Measurements from ENCODE around the gene ZC3H14. TPM values are rescaled to one million over a fixed set of nuclear protein-coding genes. Genes with fewer than 3 reads are reported as not detected.

The ZC3H14 gene
- total RNA-seq, 1 experiment from 2014 or later, result 66.2 TPM

- TF ChIP-seq SRF (IDR thresholded peaks at IDR 0.05; ENCODE audit: low read depth), result no peak
Measured at GRCh38 chr14:88621100-88621499, 58.3 kb downstream of the ZC3H14 start (continued).

- DNase-seq (ENCODE audit: low read depth, low spot score) (no peak), ATAC-seq (no peak)
- TF ChIP-seq ATF3 (IDR thresholded peaks at IDR 0.05), result no peak
- TF ChIP-seq SRF (IDR thresholded peaks at IDR 0.05; ENCODE audit: low read depth), result no peak
- TF ChIP-seq CTCF (IDR thresholded peaks at IDR 0.05 in 2 of 3, conservative IDR thresholded peaks at IDR 0.05 in 1 of 3; ENCODE audit: borderline replicate concordance in 1 of 3, insufficient read depth in 1 of 3, low read depth in 2 of 3, low read length in 2 of 3), result no peak
- no peak for TF ChIP-seq RAD21 (IDR thresholded peaks at IDR 0.05; ENCODE audit: low read depth)
- no peak for TF ChIP-seq MAX (IDR thresholded peaks at IDR 0.05)
- no peak for TF ChIP-seq ZFX (IDR thresholded peaks at IDR 0.05)
- no peak for TF ChIP-seq TCF7L2 (IDR thresholded peaks at IDR 0.05; ENCODE audit: borderline replicate concordance, extremely low read depth, insufficient read depth, insufficient read length)
- TF ChIP-seq EZH2phosphoT487 (IDR thresholded peaks at IDR 0.05; ENCODE audit: borderline replicate concordance), result no peak
- TF ChIP-seq FOSL1 (IDR thresholded peaks at IDR 0.05; ENCODE audit: low read depth), result no peak
- TF ChIP-seq EGR1 (IDR thresholded peaks at IDR 0.05; ENCODE audit: low read depth), result no peak
- no peak for TF ChIP-seq ZNF274 (IDR thresholded peaks at IDR 0.05; ENCODE audit: low read depth, low read length)
- no peak for TF ChIP-seq SP1 (IDR thresholded peaks at IDR 0.05; ENCODE audit: low read depth)
- TF ChIP-seq SIN3A (IDR thresholded peaks at IDR 0.05; ENCODE audit: low read depth), result no peak
- no peak for TF ChIP-seq REST (IDR thresholded peaks at IDR 0.05; ENCODE audit: low read depth)
- H2AFZ ChIP-seq (ENCODE audit: low read depth, low read length, poor library complexity, severe bottlenecking), result no peak overlapping the region
- no peaks in the 10 kb centered on the region for H4K20me1 ChIP-seq (ENCODE audit: insufficient read depth)
- no peak overlapping the region for H3K4me3 ChIP-seq (replicated peaks in 1 of 2; ENCODE audit: low read depth in 1 of 2, low read length in 2 of 2)
- ChIA-PET CTCF (no interaction called here), POLR2A (no interaction called here), RAD21 (ENCODE audit: low non-redundant PET in 1 of 2, low total read pairs in 2 of 2, uncharacterized antibody in 2 of 2, unreplicated experiment in 2 of 2) (no interaction called here)
- H3K79me2 ChIP-seq (ENCODE audit: insufficient read depth, low read length), result no peaks in the 10 kb centered on the region
- no peaks in the 10 kb centered on the region for H3K36me3 ChIP-seq (ENCODE audit: control insufficient read depth in 1 of 2, insufficient read depth in 2 of 2, low read length in 2 of 2)
- H3K9me3 ChIP-seq (ENCODE audit: control insufficient read depth in 1 of 2, insufficient read depth in 1 of 2, low read depth in 1 of 2, low read length in 2 of 2), result no peaks in the 10 kb centered on the region
- no TSS peak for BruUV-seq (replicated peaks)
- intact Hi-C loops (cut with micrococcal nuclease), result no loop called here
- no peak overlapping the region for H3K27ac ChIP-seq (ENCODE audit: low read depth, low read length)
- H3K4me2 ChIP-seq (ENCODE audit: low read length), result no peak overlapping the region
- no peaks in the 10 kb centered on the region for H3K9me2 ChIP-seq (ENCODE audit: insufficient read depth)
- no peaks in the 10 kb centered on the region for H3K4me1 ChIP-seq (ENCODE audit: control insufficient read depth in 1 of 2, insufficient read depth in 2 of 2, low read length in 2 of 2)
- H3K9ac ChIP-seq (ENCODE audit: low read length), result no peak overlapping the region
- no peaks in the 10 kb centered on the region for H3K27me3 ChIP-seq (ENCODE audit: insufficient read depth, low read length)
Measured at GRCh38 chr14:88625671-88626070, 62.8 kb downstream of the ZC3H14 start.
